SK-N-MC (cell line): ENCODE measurements around the gene TBL2.
"Not testable (repeated sequence)": the region's sequence is repeated elsewhere in the genome, so short reads cannot be mapped to it uniquely, and the experiment has no call there.

ENCODE experiments used
- DNase-seq: peaks from one replicate; pipeline ENCODE4 v3.0.0-alpha.2; 2011; ENCODE audit warnings: low read depth, low spot score
- H3K27ac ChIP-seq: fragments of 200-600 bp; sonication (generic); 2 replicates; pipeline ENCODE4 v1.5.1; 2016; ENCODE audit warnings: mixed run types
- H3K36me3 ChIP-seq: fragments of 200-600 bp; sonication (generic); 2 replicates; pipeline ENCODE4 v1.6.1; 2017; ENCODE audit warnings: antibody characterized with exemption, low read length, mixed read lengths; ENCODE audit not compliant: insufficient read depth
- H3K4me3 ChIP-seq: fragments of 200-600 bp; sonication (generic); 2 replicates; pipeline ENCODE4 v1.5.1; 2016
- H3K9ac ChIP-seq: fragments of 200-600 bp; sonication (generic); 2 replicates; pipeline ENCODE4 v1.8.0; 2017; ENCODE audit warnings: mixed run types, mixed read lengths; ENCODE audit not compliant: insufficient read length
- H3K9me3 ChIP-seq: fragments of 200-600 bp; sonication (generic); 2 replicates; pipeline ENCODE4 v1.6.1; 2017; ENCODE audit warnings: low read depth, mild to moderate bottlenecking, antibody characterized with exemption, low read length, moderate library complexity, mixed read lengths
- EZH2 ChIP-seq: fragments of 200-600 bp; sonication (generic); IDR thresholded peaks from one replicate; pipeline ENCODE4 v1.6.1; 2017; ENCODE audit warnings: antibody characterized with exemption
- FOXP2 ChIP-seq: optimal IDR thresholded peaks from 2 replicates; pipeline ENCODE3; 2011; ENCODE audit warnings: mild to moderate bottlenecking, moderate library complexity; ENCODE audit not compliant: insufficient read depth; ENCODE audit errors: extremely low read length, control extremely low read depth
- POLR2AphosphoS5 ChIP-seq: IDR thresholded peaks from 2 replicates; pipeline ENCODE4 v1.6.1; 2012; ENCODE audit warnings: mild to moderate bottlenecking, low read depth, low read length, borderline replicate concordance

The TBL2 gene

DNA sequence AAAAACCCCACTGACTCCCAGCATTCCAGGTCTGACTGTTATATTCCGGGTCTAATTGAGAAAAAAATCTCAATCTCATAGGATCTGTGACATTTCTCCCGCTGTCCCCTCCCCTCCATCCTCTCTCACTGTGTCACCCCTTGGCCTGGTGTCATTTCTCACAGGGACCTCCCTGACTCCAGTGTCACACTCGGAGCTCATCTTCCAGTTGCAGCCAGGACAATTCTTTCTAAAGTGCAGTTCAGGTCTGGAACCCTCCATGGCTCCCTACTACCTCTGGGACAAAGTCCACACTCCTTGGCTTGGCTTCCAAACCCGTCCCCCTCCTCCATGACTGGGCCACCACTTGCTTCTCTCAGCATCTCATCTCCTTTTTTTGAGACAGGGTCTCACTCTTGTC is 31.7 kb upstream of the TBL2 start:
- no peaks in the 10 kb centered on the region for H3K9me3 ChIP-seq
- TF ChIP-seq POLR2AphosphoS5 (no peak), EZH2 (no peak), FOXP2 (no peak)
- no peak overlapping the region for H3K4me3 ChIP-seq
- H3K27ac ChIP-seq, result no peak overlapping the region
- H3K9ac ChIP-seq, result no peak overlapping the region
- no peak for DNase-seq
- H3K36me3 ChIP-seq, result no peaks in the 10 kb centered on the region

DNA sequence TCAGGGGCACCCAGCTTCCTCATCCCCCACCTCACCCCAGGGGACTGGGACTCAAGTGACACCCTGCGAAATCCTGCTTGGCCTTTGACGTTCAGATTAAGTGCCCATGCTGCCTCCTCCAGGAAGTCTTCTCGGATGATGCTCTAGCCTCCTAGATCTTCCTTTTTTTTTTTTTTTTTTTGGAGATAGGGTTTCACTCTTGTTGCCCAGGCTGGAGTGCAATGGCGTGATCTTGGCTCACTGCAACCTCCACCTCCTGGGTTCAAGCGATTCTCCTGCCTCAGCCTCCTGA is 29.3 kb upstream of the TBL2 start:
- H3K27ac ChIP-seq, H3K9me3 ChIP-seq, H3K36me3 ChIP-seq, DNase-seq, H3K4me3 ChIP-seq, H3K9ac ChIP-seq: not testable (repeated sequence)

DNA sequence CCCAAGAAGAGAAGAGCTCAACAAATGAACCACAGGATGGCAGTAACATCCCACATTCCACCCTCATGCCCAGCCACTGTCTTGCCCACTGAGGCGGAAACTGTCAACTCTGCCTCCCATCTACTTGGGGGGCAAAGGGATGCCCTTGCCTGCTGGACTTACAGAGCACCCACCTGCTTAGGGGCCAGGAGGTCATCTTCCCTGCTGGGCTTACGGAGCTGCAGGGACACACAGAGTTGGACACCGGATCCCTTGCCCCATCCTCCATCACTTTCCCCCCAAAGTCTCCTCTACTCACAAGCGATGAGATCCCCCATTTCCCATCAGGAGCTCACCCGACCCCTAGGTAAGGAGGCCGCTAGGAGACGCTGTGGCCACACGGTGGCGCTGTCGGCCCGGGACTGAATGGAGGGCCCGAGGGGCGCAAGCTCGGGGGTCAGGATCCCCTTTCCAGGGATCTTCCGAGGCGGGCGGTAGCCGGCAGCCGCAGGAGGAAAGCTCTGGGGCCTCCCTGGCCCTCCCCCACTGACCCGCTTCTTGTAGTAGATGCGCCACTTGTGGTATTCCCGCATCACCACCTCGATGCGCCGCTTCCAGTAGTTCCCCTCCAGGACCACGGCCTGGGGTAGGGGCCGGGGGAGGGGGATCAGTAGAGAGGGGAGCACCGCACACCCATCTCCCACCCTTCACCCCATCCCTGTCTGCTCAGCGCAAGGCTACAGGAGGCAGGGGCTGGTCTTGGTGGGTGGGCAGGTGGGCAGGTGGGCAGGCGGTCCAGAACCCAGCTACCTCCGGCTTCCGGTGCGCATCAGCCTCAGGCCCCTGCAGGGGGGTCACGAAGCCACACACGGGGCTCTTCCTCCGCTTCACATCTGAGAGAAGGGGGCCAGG is 28.7 kb upstream of the TBL2 start:
- no peak for DNase-seq
- Histone ChIP-seq H3K27ac (no peak overlapping the region), H3K4me3 (no peak overlapping the region), H3K9me3 (no peaks in the 10 kb centered on the region), H3K36me3 (no peaks in the 10 kb centered on the region), H3K9ac (no peak overlapping the region)
- TF ChIP-seq POLR2AphosphoS5, result no peak
- TF ChIP-seq EZH2, result no peak
- TF ChIP-seq FOXP2, result no peak

DNA sequence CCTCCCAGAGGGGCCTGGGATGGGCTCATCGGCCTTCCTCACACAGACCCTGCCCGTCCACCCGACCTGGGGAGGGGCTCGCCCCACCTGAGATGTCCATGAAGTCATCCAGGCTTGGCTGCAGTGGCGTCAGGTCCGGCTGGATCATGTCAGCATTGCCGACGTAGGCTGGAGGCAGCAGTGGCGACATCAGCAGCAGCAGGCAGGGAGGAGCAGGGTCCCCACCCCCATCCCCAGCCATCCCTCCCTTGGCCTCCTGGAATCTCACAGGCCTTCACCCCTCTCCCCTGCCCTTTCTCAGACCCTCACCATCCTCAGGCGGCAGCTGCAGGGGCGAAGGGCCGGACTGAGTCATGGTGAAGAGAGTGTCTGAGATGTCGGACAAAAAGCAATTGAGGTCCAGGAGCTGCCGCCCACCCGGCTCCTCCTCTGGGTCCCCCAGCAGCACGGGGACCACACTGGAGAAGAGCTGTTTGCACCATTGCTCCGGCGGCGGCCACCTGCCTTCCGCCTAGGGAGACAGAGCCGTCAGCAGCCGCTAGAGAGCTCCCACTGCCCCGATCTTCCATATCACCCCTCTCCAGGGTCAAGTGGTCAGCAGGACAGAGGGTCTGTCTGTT is 27.3 kb upstream of the TBL2 start:
- H3K4me3 ChIP-seq, result no peak overlapping the region
- no peak overlapping the region for H3K27ac ChIP-seq
- DNase-seq, result no peak
- H3K36me3 ChIP-seq, result no peaks in the 10 kb centered on the region
- H3K9ac ChIP-seq, result no peak overlapping the region
- H3K9me3 ChIP-seq, result no peaks in the 10 kb centered on the region
- TF ChIP-seq FOXP2 (no peak), EZH2 (no peak), POLR2AphosphoS5 (no peak)

DNA sequence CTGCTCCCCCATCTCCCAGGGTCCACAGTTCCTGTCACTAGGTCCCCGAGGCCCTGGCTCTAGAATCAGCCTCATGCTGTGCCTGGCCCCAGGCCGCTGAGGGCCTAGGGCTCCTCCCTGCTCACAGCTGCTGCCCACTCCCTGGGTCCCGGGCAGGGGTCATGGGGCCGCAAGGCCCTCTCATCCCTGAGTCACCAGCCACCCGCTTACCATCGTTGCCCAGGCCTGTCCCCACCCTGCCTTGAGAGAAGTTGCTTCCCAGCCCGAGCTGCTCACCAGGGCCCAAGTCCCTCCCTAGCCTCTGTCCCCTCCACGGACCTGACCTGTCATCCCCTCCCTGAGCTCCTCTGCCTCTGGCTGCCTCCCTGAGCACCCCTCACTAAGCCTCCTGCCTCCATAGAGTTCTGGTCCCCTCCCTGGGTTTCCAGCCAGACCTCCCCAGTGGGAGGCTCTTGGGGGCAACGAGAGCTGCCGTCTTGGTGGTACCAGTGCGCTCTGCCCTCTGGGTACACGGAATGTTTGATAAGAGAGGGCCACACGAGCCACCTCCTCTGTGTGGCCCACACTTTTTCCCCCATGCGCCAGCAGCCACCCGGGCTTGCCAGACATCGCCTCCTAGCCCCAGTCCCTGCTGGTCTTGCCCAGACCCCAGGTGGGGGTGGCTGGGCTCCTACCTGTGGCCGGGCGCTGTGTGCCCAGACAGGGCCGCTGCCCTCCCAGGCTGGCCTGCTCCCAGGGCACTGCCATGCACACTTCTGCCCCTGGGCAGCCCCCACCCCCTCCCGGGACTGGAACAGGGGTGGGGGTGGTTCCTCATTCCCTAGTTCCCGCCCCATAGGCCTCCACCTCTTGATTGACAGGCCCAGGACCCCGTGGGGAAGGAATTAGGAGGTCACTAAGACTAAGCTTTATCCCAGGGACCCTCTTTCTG is 24.6 kb upstream of the TBL2 start:
- Histone ChIP-seq H3K27ac (peak overlapping the region; percentile 25; the same call in 1 of the 2 replicates), H3K9me3 (no peaks in the 10 kb centered on the region), H3K36me3 (no peaks in the 10 kb centered on the region), H3K9ac (no peak overlapping the region), H3K4me3 (no peak overlapping the region)
- DNase-seq, result no peak
- no peak for TF ChIP-seq POLR2AphosphoS5
- TF ChIP-seq FOXP2, result no peak
- no peak for TF ChIP-seq EZH2

DNA sequence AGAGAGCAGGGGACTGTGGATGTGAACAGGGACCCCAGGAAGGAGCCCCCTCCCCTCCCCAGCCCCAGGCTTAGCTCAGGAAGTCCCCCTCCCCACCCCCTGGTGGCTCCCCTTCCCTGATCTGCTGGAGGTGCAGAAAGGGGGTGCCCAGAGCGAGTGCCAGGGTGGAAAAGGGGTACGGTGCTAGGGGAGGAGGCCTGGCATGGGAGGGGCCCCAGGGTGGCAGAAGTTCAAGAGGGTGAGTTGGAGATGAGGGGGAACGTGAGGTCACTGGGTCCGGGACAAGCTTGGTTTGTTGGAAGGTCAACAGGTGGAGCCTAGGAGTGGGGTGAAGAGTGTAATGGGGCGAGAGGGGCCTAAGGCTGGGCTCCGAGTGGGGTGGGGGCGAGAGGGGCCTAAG is 21.5 kb upstream of the TBL2 start:
- no peak overlapping the region for H3K27ac ChIP-seq
- no peak for DNase-seq
- TF ChIP-seq EZH2, result no peak
- TF ChIP-seq POLR2AphosphoS5, result no peak
- TF ChIP-seq FOXP2, result no peak
- H3K9me3 ChIP-seq, result no peaks in the 10 kb centered on the region
- no peaks in the 10 kb centered on the region for H3K36me3 ChIP-seq
- no peak overlapping the region for H3K4me3 ChIP-seq
- H3K9ac ChIP-seq, result no peak overlapping the region

DNA sequence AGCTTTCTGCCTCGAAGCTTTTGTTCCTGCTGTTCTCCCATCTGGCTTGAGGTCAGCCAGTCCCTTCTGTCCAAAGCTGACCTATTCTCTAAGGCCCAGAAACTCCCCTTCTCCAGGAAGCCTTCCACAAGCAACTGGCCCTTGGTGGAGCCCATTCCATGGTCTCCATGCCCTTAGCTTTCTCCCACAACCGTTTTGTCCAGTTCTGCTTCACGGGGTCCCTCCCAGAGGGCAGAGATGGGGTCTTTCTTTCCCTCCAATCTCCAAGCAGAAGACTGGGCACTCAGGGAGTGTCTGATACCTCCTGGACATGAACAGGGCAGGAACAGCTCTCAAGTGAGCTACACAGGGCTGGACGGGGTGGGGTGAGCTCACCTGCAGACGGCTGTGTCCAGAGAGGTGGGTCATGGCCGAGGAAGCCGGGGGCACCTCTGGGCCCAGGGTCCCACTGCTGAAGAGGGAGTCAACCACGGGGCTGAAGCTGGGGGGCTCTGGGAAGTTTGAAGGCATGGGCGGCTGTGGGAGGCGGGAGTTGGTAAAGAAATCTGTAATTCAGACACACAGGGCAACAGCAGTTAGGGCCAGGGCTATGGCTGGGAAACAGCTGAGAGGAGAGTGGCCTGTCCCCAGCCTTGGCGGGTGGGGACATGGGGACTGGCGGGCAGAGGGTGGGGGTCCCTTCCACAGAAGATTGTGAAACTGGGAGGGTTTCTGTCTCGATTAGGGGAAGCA is 20.9 kb upstream of the TBL2 start:
- no peak overlapping the region for H3K9ac ChIP-seq
- H3K9me3 ChIP-seq, result no peaks in the 10 kb centered on the region

More for the DNA sequence above, 20.9 kb upstream of the TBL2 start:
- no peak for DNase-seq
- TF ChIP-seq EZH2 (no peak), FOXP2 (no peak), POLR2AphosphoS5 (no peak)
- Histone ChIP-seq H3K4me3 (no peak overlapping the region), H3K36me3 (no peaks in the 10 kb centered on the region), H3K27ac (no peak overlapping the region)
